ENCODE measurements around the gene SPI1.
"Not testable (repeated sequence)": the region's sequence is repeated elsewhere in the genome, so short reads cannot be mapped to it uniquely, and the experiment has no call there.

Gene SPI1

DNA sequence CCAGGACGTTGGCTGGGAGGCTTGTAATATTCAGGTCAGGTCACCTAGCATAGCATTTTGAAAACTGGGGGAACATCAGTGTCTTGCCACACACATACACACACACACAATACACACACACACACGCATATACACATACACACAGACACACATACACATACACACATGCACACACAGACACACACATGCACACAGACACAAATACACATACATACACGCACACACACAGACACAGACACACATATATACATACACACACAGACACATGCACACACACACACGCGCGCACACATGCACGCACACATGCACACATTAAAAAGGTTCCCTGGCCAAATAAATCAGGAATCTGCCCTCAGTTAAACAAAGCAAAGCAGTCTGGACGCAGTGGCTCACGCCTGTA lies 38.3 kb downstream of the SPI1 start:
- DNase-seq (ENCODE audit: low spot score): no peak

DNA sequence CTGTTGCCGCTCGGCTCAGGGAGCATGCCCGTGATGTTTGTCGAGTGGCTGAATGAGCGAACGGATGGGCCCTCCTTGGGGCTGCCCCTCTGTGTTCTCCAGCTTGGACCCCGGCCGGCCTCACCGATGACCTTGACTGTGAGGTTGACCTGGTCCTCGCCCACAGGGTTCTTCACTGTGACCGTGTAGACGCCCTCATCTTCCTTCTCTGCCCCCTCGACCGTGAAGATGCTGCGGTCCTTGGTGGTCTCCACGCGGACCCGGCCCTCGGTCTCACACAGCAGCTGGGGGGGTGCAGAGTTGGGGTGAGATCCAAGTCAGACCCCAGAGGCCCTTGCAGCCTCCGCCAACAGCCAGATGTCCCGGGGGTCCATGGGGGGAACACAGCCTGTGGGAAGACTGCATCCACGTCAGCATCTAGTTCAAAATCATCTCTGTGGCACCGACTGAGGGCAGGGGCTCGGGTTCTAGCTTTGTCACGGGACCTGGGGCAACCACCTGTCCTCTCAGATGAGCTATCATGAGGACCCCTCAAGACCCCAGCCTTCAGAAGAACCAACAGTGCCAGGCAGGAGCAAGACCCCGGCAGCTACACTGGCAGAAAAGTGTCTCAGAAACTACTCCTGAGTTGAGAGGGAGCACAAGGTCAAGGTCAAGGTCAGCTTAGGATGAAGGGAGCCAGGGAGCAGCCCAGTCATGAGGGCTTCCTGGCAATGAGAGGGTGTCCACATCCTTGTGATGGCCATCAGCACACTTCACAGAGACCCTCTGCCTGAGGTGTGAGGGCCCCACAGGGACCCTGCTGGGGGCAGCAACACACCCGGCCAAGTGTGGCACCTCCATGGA lies 39.7 kb downstream of the SPI1 start:
- DNase-seq (ENCODE audit: low spot score): no peak

DNA sequence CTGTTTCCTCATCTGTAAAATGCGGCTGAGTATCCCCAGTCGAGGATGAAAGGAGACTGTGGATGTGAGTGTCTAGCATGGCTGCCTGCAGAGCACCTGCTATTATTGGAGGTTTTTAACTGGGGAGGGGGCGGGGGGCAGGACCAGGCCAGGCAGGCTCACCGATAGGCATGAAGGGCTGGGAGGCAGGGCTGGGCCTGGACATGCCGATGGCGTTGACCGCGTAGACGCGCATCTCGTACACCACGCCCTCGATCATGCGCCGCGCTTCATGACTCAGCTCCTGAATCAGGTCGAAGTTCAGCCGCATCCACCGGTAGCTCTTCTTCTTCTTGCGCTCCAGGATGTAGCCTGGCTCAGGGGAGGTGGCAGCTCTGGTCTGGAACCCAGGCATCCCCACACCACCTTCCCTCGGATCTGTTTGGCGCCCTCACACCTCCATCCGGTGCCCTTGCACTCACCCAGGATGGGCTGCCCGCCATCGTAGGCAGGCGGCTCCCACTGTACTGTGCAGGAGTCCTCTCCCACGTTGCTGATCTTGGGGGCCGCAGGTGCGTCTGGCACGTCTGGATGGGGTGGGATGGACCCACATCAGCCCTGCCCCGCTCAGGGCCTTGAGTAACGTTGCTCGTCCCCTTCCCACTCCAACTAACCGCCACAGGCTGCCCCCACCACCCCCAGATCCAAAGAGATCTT lies 41.0 kb downstream of the SPI1 start:
- DNase-seq (ENCODE audit: low spot score): no peak

DNA sequence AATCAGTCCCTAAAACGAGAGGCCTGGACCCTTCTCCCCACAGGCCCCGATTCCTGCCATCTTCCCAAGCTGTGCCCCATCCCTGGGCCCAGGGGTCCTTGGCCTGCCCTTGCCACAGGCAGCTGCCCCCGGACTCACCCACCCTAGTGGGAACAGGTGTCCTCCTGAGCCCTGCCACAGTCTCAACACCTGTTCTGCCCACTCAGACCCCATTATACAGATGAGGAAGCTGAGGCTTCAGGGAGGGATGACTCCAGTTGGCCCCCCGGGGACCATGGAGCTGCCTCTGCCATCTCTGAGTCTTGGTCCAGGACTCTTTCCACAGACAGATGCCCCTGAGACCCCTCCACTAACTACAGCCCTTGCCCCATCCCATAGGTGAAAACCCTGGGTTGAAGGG lies 41.8 kb downstream of the SPI1 start:
- no peak for DNase-seq (ENCODE audit: low spot score)

DNA sequence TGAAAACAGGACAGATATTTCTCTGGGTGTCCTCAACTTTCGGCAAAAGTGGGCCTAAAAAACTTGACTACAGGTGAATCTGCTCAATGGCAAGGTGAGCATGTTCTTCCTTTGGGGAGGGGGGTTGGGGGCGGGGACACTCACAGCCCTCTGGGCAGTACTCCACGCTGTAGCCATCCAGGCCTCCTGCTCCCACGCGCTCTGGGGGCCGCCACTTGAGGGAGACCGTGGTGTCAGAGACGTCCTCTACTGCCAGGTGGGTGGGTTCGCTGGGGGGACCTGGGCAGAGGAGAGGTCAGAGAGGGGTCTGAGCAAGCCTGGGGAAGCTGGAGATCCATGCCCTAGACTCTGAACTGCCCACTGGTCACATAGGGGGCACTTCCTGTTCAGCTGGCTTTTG lies 42.6 kb downstream of the SPI1 start:
- DNase-seq (ENCODE audit: low spot score): no peak

DNA sequence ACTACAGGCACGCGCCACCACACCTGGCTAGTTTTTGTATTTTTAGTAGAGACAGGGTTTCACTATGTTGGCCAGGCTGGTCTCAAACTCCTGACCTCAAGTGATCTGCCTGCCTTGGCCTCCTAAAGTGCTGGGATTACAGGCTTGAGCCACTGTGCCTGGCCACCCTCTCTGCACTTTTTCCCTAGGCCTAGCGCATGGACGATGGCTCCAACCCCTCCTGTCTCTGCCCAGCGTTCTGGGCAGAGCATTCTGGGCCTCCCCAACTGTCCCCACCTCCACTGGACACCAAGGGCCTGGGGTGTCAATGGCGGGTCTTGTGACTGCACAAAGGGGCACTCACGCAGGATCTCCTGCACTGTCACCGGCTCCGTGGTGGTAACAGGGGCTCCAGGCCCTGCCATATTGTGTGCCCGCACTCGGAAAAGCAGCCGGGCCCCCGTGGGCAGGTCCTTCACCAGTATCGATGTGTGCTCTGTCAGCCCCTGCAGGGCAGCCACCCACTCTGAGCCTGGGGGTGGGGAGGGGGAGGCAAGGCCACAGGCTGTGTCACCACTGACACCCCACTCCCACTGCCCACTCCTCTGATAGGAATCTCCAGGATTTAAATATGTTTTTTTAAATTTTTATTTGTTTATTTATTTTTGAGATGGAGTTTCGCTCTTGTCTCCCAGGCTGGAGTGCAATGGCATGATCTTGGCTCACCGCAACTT lies 43.5 kb downstream of the SPI1 start:
- not testable (repeated sequence) for DNase-seq (ENCODE audit: low spot score)

DNA sequence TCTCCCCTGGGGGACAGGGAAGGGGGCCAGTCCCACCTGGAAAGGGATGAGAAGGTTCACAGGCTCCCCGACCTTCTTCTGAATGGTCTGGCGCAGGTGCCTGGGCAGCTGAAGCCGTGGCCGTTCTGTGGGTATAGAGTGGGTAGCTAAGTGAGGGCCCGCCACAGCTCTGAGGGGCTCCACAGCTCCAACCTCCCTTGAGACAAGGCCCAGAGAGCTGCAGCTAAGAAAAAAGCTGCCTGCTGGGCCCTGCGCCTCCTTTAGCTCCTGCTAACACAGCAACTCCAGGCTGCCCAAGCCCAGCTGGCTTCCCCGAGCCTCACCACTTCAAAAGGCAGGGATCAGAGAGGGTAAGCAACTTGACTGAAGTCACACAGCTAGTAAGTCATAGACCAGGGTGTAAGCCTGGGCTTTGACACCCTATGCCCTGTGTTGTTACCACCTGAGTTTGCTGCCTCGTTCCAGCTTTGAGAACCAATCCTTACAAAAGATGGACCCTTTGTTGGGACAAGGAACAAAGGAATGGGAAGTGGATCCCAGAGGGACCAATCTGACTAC lies 44.4 kb downstream of the SPI1 start:
- DNase-seq (ENCODE audit: low spot score): no peak

DNA sequence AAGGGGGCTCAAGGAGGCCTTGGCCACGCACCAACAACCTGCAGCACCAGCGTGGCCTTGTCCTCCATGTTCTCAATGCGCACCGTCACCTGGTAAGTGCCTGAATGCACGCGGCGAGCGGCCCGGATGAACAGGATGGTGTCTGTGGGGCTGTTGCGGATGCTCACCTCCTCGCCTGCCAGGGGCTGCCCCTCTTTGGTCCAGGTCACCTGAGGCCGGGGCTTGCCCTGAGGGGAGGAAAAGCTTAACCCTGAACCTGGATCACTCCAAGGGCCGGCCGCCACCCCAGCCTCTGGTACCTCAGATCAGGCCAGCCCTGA lies 44.9 kb downstream of the SPI1 start:
- DNase-seq (ENCODE audit: low spot score): no peak

- no peak for DNase-seq (ENCODE audit: low spot score)
Observed at GRCh38 chr11:47332791-47333525, 45.4 kb downstream of the SPI1 start.

GRCh38 chr11:47332303-47332711 lies 46.0 kb downstream of the SPI1 start:
- DNase-seq (ENCODE audit: low spot score): no peak

GRCh38 chr11:47331454-47332302 lies 46.7 kb downstream of the SPI1 start:
- DNase-seq (ENCODE audit: low spot score): no peak

GRCh38 chr11:47329987-47330931 lies 48.1 kb downstream of the SPI1 start:
- DNase-seq (ENCODE audit: low spot score): no peak

DNA sequence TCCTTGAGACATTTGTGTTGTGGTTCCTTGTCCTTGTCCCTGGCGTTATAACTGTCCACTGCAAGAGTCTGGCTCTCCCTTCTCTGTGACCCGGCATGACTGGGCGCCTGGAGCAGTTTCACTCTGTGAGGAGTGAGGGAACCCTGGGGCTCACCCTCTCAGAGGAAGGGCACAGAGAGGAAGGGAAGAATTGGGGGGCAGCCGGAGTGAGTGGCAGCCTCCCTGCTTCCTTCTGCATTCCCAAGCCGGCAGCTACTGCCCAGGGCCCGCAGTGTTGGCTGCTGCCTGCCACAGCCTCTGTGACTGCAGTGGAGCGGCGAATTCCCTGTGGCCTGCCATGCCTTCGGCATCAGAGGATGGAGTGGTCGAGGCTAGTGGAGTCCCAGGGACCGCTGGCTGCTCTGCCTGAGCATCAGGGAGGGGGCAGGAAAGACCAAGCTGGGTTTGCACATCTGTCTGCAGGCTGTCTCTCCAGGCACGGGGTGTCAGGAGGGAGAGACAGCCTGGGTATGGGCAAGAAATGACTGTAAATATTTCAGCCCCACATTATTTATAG lies 48.8 kb downstream of the SPI1 start:
- no peak for DNase-seq (ENCODE audit: low spot score)

GRCh38 chr11:47328449-47329390 lies 49.6 kb downstream of the SPI1 start:
- DNase-seq (ENCODE audit: low spot score): no peak

GRCh38 chr11:47327949-47328348 lies 50.4 kb downstream of the SPI1 start:
- DNase-seq (ENCODE audit: low spot score): no peak

GRCh38 chr11:47327025-47327424 lies 51.3 kb downstream of the SPI1 start:
- no peak for DNase-seq (ENCODE audit: low spot score)

GRCh38 chr11:47326198-47326597 lies 52.1 kb downstream of the SPI1 start:
- no peak for DNase-seq (ENCODE audit: low spot score)

GRCh38 chr11:47325271-47326041 lies 52.9 kb downstream of the SPI1 start:
- DNase-seq (ENCODE audit: low spot score): no peak
